Heart right ventricle (tissue), 16 donors: Measurements from ENCODE around the gene KPNB1. TPM values are rescaled to one million over a fixed set of nuclear protein-coding genes. Genes with fewer than 3 reads are reported as not detected.

Source experiments
- ATAC-seq, 8 donors: fragments of 200-7000 bp; cut with Tn5 transposase; one replicate each; pipeline ENCODE4 v1.9.1; 2020; ENCODE audit warnings: mild to moderate bottlenecking in 8 of 8, moderate library complexity in 8 of 8, moderate number of reproducible peaks in 1 of 8
- DNase-seq, 2 donors: peaks; one replicate each; pipeline ENCODE4 v3.0.0-alpha.2; 2020
- H3K27ac ChIP-seq, 10 donors: fragments of 200-600 bp; sonication (generic) in 2 of 10; one replicate each; pipeline versions ENCODE4 v1.5.0 to v1.8.0; 2020 to 2022; ENCODE audit warnings: mild to moderate bottlenecking in 3 of 10
- H3K27me3 ChIP-seq, 7 donors: fragments of 200-600 bp; one replicate each; pipeline ENCODE4 v1.8.0; 2021 to 2022; ENCODE audit warnings: mild to moderate bottlenecking in 2 of 7
- H3K36me3 ChIP-seq, 9 donors: fragments of 200-600 bp; sonication (generic) in 1 of 9; one replicate each; pipeline versions ENCODE4 v1.5.0 to v1.8.0; 2020 to 2022; ENCODE audit warnings: mild to moderate bottlenecking in 2 of 9
- H3K4me1 ChIP-seq, 9 donors: fragments of 200-600 bp; sonication (generic) in 1 of 9; one replicate each; pipeline versions ENCODE4 v1.5.0 to v1.8.0; 2020 to 2022; ENCODE audit warnings: mild to moderate bottlenecking in 4 of 9
- H3K4me3 ChIP-seq, 10 donors: fragments of 200-600 bp; sonication (generic) in 2 of 10; one replicate each; pipeline versions ENCODE4 v1.5.0 to v1.8.0; 2020 to 2022; ENCODE audit warnings: mild to moderate bottlenecking in 7 of 10, moderate library complexity in 2 of 10
- H3K9me3 ChIP-seq, 11 donors: fragments of 200-600 bp in 10 of 11; sonication (generic) in 2 of 11; one replicate each; pipeline versions ENCODE4 v1.5.0 to v1.8.0; 2013 to 2022; ENCODE audit warnings: mild to moderate bottlenecking in 2 of 11, control low read depth in 1 of 11, moderate library complexity in 1 of 11
- WGBS, 2 donors: extraction: QIAGEN DNeasy Blood & Tissue Kit; methylation state at CpG; one replicate each; pipeline ENCODE4 v1.1.7; 2013; ENCODE audit warnings: inconsistent platforms in 1 of 2; 5-methylcytosine and 5-hydroxymethylcytosine counted together
- intact Hi-C, 10 donors: fragments of 100-400 bp; cut with DNase I; formaldehyde crosslinking; loops; one replicate each; pipeline versions ENCODE4 v1.11.1 to v1.14.2; 2022
- polyA plus RNA-seq, 2 donors: library from polyadenylated mRNA; stranded (reverse); fragments of 200-250 nt; gene quantifications; one replicate each; pipeline ENCODE4 v1.2.3, GENCODE V29; 2013
- total RNA-seq, 10 donors: library from RNA; stranded (reverse); fragmentation: NEBNext Ultra II Directional in 3 of 10; extraction: Animal tissue kit (Norgen Biotek cat#: 25700) in 3 of 10; gene quantifications; one replicate each; pipeline versions ENCODE4 v1.2.1 to v1.2.4, GENCODE V29; 2021 to 2023
- TF ChIP-seq, protein P1 (sequence below), 9 donors: fragments of 200-600 bp; sonication (generic) in 2 of 9; IDR thresholded peaks; one replicate each; pipeline versions ENCODE4 v1.5.0 to v1.8.0; 2021 to 2022; ENCODE audit warnings: antibody characterized with exemption in 9 of 9, mild to moderate bottlenecking in 5 of 9, moderate library complexity in 1 of 9
- donor health status: Arrhythmogenic right ventricular cardiomyopathy.
- donor health status: ischemic (EF 13 %, LVEDD 7.1; RV severe dilation, severe dysfunction).
- donor health status: healthy with polysubstance abuse.
- donor health status: DM: no; HTN: yes; CAD: no.
- donor health status: DM: no; HTN: no; CAD: no.
- donor health status: ischemic (EF 25% LVEDD 6.9; RV normal size, moderate dysfunction).
- donor health status: ischemic (EF 25% LVEDD 5.7; RV mildly dilated, moderate dysfunction).
- donor health status: healthy.
- donor health status: DM: yes; HTN: yes; CAD: no.
- donor health status: Ischemic cardiomyopathy.
- donor health status: ischemic (EF 35%, LVEDD 5.7; RV mildly dilated, moderate dysfunction).
- donor health status: nonischemic (EF 11% LVEDD 7.7; RV severe dilation, severe dysfunction).
- donor health status: DM: yes; HTN: yes; CAD: no.
- donor health status: PGD.
- donor health status: ischemic (EF 29% LVEDD 5.4; RV normal size, mild dysfunction).
- donor health status: nonischemic (EF 23%, LVEDD 6.1; RV moderate dilation, normal function).

Gene KPNB1
- total and polyA plus RNA-seq, 12 donors = 30.6 to 236 (median 182) TPM

DNA sequence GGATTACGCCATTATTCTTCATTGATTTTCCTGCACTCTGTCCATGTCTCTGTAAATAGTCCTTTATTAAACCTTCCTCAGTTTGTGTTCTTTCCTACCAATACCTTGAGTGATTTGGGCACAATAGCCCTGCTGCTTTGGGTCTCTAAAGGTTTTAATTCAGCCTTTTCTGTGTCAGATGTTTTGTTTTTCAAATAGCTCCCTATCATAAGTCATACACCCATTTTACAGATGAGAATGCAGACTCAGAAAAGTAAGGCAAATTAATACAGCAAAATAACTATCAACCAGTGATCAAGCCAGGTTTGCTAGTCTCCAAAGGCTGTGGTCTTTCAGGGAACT lies 25.0 kb upstream of the KPNB1 start:
- DNase-seq (no peak), ATAC-seq (no peak)
- TF ChIP-seq, protein P1, sequence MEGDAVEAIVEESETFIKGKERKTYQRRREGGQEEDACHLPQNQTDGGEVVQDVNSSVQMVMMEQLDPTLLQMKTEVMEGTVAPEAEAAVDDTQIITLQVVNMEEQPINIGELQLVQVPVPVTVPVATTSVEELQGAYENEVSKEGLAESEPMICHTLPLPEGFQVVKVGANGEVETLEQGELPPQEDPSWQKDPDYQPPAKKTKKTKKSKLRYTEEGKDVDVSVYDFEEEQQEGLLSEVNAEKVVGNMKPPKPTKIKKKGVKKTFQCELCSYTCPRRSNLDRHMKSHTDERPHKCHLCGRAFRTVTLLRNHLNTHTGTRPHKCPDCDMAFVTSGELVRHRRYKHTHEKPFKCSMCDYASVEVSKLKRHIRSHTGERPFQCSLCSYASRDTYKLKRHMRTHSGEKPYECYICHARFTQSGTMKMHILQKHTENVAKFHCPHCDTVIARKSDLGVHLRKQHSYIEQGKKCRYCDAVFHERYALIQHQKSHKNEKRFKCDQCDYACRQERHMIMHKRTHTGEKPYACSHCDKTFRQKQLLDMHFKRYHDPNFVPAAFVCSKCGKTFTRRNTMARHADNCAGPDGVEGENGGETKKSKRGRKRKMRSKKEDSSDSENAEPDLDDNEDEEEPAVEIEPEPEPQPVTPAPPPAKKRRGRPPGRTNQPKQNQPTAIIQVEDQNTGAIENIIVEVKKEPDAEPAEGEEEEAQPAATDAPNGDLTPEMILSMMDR (IDR thresholded peaks at IDR 0.05) = no peak
- Histone ChIP-seq H3K4me3 (no peak overlapping the region), H3K27ac (no peak overlapping the region), H3K4me1 (peaks cover 0 to 37% (median 31%) of the 10 kb centered on the region in 9 donors), H3K9me3 (no peaks in the 10 kb centered on the region), H3K36me3 (peaks cover 0 to 69% (median 5%) of the 10 kb centered on the region in 9 donors), H3K27me3 (no peaks in the 10 kb centered on the region)
- intact Hi-C loops = loop anchor here in 1 of 10 donors (10.0 kb wide), 1 partner anchor 300 kb away; the partner anchor contains the start of gene EFCAB13
- WGBS, 2 donors = 36 to 53% methylated on average over 1 of the region's 1 CpG

DNA sequence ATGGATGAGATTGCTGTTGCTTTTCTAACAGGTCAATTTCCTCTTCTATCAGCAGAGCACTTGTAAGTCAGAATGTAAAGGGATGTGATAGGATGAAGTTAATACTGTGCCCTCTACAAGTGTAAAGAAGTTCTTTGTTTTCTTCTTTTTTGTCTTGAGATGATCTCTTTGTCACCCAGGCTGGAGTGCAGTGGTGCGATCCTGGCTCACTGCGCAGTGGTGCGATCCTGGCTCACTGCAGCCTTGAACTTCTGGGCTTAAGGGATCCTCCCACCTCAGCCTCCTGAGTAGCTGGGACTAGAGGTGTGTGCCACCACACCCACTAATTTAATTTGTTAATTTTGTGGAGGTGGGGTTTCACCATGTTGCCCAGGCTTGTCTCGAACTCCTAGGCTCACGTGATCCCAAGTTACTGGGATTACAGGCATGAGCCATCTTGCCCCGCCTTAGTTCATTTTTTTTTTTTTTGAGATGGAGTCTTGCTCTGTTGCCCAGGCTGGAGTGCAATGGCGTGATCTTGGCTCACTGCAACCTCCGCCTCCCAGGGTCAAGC lies 21.6 kb upstream of the KPNB1 start:
- ATAC-seq (no peak), DNase-seq (no peak)
- Histone ChIP-seq H3K27me3 (no peaks in the 10 kb centered on the region), H3K36me3 (peaks cover 0 to 49% (median 5%) of the 10 kb centered on the region in 9 donors), H3K4me3 (no peak overlapping the region), H3K4me1 (peaks cover 0 to 3% (median under 1%) of the 10 kb centered on the region in 9 donors), H3K27ac (no peak overlapping the region), H3K9me3 (no peaks in the 10 kb centered on the region)
- intact Hi-C loops = loop anchor here in 1 of 10 donors (10.0 kb wide), 1 partner anchor 303 kb away; the partner anchor contains the start of gene EFCAB13
- WGBS, 2 donors = 97 to 99% methylated on average over 8 of the region's 8 CpGs
- TF ChIP-seq, protein P1 (IDR thresholded peaks at IDR 0.05) = no peak

DNA sequence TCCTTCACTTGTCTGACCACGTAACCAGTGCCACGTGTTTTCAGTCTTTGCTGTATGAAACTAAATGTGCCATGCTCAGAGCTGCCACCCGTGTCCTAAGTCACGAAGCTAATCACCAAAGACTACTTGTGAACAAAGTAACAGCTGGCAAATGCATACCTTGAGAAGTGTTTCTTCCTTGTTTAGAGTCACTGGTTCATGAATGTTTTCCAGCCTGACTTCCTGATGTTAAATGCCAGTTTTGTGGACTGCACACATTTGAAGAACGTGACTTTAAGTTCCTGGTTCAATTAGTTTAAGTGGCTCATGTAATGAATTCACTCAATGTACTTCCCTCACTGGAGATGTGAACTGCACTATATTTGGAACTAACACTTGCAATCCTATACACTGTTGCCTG lies 19.9 kb upstream of the KPNB1 start:
- H3K4me3 ChIP-seq = no peak overlapping the region
- ATAC-seq (no peak), DNase-seq (no peak)
- 61 to 78% methylated on average over 5 of the region's 5 CpGs for WGBS, 2 donors
- H3K36me3 ChIP-seq = peaks cover 0 to 49% (median 5%) of the 10 kb centered on the region in 9 donors
- no peaks in the 10 kb centered on the region for H3K4me1 ChIP-seq
- TF ChIP-seq, protein P1 (IDR thresholded peaks at IDR 0.05) = no peak
- no peaks in the 10 kb centered on the region for H3K27me3 ChIP-seq
- no peaks in the 10 kb centered on the region for H3K9me3 ChIP-seq
- no peak overlapping the region for H3K27ac ChIP-seq
- intact Hi-C loops = loop anchor here in 1 of 10 donors (10.0 kb wide), 1 partner anchor 305 kb away; the partner anchor contains the start of gene EFCAB13

DNA sequence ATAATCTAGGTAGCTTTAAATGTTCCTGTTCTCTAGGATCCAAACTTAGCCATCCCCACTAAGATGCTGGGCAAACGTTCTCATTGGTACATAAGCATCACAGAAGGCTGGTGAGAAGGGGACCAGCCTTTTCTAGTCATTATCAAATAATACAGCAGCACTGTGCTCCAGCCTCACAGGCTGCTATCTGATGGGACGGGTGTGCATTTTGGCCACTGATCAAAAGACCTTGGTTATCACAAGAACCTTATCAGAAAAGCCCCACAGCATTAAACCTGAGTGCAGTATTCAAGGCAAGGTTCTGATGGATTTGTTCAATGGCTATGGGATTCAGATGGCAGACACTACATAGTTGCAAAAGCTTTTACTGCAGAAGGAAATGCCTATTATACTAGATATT lies 19.1 kb upstream of the KPNB1 start:
- WGBS, 2 donors = 50 to 56% methylated on average over 2 of the region's 2 CpGs

More for the DNA sequence above, 19.1 kb upstream of the KPNB1 start:
- Histone ChIP-seq H3K9me3 (no peaks in the 10 kb centered on the region), H3K27ac (no peak overlapping the region), H3K4me1 (peaks cover 0 to 2% (median 0%) of the 10 kb centered on the region in 9 donors), H3K4me3 (no peak overlapping the region), H3K36me3 (peaks cover 0 to 50% (median 1%) of the 10 kb centered on the region in 9 donors), H3K27me3 (no peaks in the 10 kb centered on the region)
- TF ChIP-seq, protein P1 (IDR thresholded peaks at IDR 0.05) = no peak
- intact Hi-C loops = no loop called here
- no peak for DNase-seq
- no peak for ATAC-seq
